ENCODE results near the gene RCAN2. TPM values are rescaled to one million over a fixed set of nuclear protein-coding genes. Genes with fewer than 3 reads are reported as not detected.

The RCAN2 gene
- total and polyA plus RNA-seq, 10 donors = 2.4 to 15.7 (median 7.2) TPM

DNA sequence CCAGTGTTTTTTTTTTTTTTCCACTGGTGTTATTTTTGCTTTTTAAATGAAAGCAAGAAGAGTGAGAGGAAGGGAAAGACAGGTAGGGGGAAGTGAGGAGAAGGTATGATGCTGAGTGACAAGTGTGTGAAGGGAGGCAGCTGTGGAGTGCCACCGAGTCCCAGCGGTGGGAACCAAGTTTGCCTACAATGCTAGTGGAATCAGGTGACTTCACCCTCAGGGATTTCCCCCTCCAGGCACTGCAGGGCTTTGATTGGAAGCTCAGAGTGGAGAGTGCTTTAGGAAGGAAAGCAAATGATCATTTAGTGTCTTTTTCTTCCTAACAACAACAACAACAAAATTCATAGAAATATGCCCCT lies 200.0 kb downstream of the RCAN2 start:
- no peaks in the 10 kb centered on the region for H3K27me3 ChIP-seq (replicated peaks in 1 of 7)
- no peak for TF ChIP-seq POLR2AphosphoS5 (IDR thresholded peaks at IDR 0.05)
- TF ChIP-seq POLR2A (IDR thresholded peaks at IDR 0.05) = no peak
- TF ChIP-seq, protein P1, sequence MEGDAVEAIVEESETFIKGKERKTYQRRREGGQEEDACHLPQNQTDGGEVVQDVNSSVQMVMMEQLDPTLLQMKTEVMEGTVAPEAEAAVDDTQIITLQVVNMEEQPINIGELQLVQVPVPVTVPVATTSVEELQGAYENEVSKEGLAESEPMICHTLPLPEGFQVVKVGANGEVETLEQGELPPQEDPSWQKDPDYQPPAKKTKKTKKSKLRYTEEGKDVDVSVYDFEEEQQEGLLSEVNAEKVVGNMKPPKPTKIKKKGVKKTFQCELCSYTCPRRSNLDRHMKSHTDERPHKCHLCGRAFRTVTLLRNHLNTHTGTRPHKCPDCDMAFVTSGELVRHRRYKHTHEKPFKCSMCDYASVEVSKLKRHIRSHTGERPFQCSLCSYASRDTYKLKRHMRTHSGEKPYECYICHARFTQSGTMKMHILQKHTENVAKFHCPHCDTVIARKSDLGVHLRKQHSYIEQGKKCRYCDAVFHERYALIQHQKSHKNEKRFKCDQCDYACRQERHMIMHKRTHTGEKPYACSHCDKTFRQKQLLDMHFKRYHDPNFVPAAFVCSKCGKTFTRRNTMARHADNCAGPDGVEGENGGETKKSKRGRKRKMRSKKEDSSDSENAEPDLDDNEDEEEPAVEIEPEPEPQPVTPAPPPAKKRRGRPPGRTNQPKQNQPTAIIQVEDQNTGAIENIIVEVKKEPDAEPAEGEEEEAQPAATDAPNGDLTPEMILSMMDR (IDR thresholded peaks at IDR 0.05 in 8 of 11, conservative IDR thresholded peaks at IDR 0.05 in 3 of 11) = no peak
- H3K4me1 ChIP-seq = peaks cover 0 to 4% (median 0%) of the 10 kb centered on the region in 6 donors
- no peaks in the 10 kb centered on the region for H3K36me3 ChIP-seq
- no peaks in the 10 kb centered on the region for H3K9me3 ChIP-seq
- no peak for DNase-seq
- intact Hi-C loops (cut with DNase I; ENCODE audit: low total_unique reads) = no loop called here
- H3K27ac ChIP-seq = no peak overlapping the region
- 26 to 43% (median 32%) methylated on average over 2 of the region's 2 CpGs for WGBS, 5 donors
- no peak overlapping the region for H3K4me3 ChIP-seq

DNA sequence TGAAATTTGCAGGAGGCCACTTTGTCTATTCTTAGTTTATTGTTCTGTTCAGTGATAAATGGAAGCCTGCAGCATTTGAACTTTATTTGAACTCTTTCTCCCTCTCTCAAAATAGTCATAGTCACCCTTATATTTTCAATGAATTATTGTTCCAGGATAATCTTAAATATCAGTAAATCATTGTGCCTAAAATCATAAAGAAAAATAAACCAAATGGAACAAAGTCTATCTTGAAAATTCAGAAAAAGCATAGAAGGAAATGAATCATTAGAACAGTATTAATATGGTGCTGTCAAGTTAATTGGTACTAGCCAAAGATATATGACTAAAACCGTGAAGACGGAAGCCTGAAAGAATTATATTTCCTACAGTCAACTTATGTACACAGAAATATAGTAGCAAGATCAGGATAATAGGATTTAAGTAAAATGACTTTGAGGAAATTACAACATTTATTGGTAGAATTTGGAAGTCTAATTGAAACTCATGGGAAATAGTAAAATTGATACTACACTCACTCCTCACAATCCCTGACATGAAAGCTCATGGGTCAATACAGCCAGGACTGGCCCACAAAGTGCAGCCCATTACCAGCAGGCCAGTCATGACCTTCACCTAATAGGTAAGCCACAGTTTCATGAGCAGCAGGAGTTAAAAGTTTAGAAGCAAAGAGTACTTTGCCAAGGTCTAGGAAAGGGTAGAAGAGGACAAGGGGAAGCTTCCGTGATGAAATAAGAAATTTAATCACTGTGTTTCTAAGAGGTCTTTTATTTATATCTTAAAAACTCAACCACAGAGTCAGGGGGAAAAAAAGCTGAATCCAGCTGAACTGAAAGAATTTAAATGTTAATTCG lies 200.6 kb downstream of the RCAN2 start:
- WGBS, 5 donors = 41 to 49% (median 48%) methylated on average over 4 of the region's 4 CpGs

DNA sequence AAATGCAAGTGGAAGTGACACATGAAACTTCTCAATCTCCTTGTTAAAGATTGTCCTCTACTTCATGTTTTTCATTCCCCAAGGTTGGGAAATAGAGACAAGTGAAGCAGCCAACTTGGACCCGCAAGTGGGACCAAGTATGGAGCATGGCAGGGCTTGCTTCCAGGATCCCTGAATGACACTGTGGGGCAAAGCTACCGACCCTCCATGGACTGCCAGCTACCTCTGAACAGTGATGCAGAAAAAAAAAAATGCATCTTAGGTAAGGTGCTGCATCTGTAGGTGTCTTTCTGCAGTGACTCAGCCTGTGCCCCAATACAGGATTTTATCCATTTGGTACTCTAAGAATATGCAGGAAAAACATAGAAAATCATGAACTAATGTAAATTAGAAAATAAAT lies 201.4 kb downstream of the RCAN2 start:
- no peak for DNase-seq
- H3K4me1 ChIP-seq = peaks cover 0 to 4% (median 0%) of the 10 kb centered on the region in 6 donors
- TF ChIP-seq, protein P1 (IDR thresholded peaks at IDR 0.05 in 8 of 11, conservative IDR thresholded peaks at IDR 0.05 in 3 of 11) = no peak
- TF ChIP-seq POLR2A (IDR thresholded peaks at IDR 0.05) (no peak), POLR2AphosphoS5 (IDR thresholded peaks at IDR 0.05) (no peak)
- no peaks in the 10 kb centered on the region for H3K36me3 ChIP-seq
- H3K27me3 ChIP-seq (replicated peaks in 1 of 7) = no peaks in the 10 kb centered on the region
- intact Hi-C loops (cut with DNase I; ENCODE audit: low total_unique reads) = no loop called here
- H3K9me3 ChIP-seq = no peaks in the 10 kb centered on the region
- no peak overlapping the region for H3K27ac ChIP-seq
- H3K4me3 ChIP-seq = no peak overlapping the region
- WGBS, 5 donors = 79 to 86% (median 82%) methylated on average over 2 of the region's 2 CpGs

More for the DNA sequence above, 200.6 kb downstream of the RCAN2 start:
- intact Hi-C loops (cut with DNase I; ENCODE audit: low total_unique reads) = no loop called here
- Histone ChIP-seq H3K9me3 (no peaks in the 10 kb centered on the region), H3K4me3 (no peak overlapping the region), H3K36me3 (no peaks in the 10 kb centered on the region), H3K27ac (no peak overlapping the region), H3K27me3 (replicated peaks in 1 of 7) (no peaks in the 10 kb centered on the region), H3K4me1 (peaks cover 0 to 4% (median 0%) of the 10 kb centered on the region in 6 donors)
- no peak for DNase-seq
- no peak for TF ChIP-seq POLR2AphosphoS5 (IDR thresholded peaks at IDR 0.05)
- no peak for TF ChIP-seq POLR2A (IDR thresholded peaks at IDR 0.05)
- TF ChIP-seq, protein P1 (IDR thresholded peaks at IDR 0.05 in 8 of 11, conservative IDR thresholded peaks at IDR 0.05 in 3 of 11) = no peak

DNA sequence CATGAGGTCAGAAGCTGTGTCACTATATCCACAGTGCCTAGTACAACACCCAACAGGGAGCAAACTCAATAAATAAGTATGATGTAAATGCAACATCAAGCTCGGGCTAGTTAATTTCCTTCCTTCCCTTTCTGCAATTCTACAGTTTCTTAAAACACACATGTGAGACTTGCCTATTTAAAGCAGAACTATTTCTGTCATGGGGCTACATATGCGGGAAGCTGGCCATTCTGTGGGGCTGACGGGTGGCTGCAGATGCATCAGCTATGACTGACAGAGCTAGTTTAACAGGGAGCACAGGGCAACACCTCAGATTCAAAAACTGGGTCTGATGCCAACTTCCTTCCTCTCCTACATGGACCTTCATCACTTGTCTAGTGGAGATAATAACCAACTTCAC lies 202.4 kb downstream of the RCAN2 start:
- Histone ChIP-seq H3K9me3 (no peaks in the 10 kb centered on the region), H3K27ac (no peak overlapping the region), H3K4me1 (peaks cover 0 to 4% (median 0%) of the 10 kb centered on the region in 6 donors), H3K4me3 (no peak overlapping the region), H3K27me3 (replicated peaks in 1 of 7) (no peaks in the 10 kb centered on the region), H3K36me3 (no peaks in the 10 kb centered on the region)
- DNase-seq = no peak
- 22 to 40% (median 35%) methylated on average over 3 of the region's 3 CpGs for WGBS, 5 donors
- TF ChIP-seq POLR2A (IDR thresholded peaks at IDR 0.05) (no peak), POLR2AphosphoS5 (IDR thresholded peaks at IDR 0.05) (no peak)
- TF ChIP-seq, protein P1 (IDR thresholded peaks at IDR 0.05 in 8 of 11, conservative IDR thresholded peaks at IDR 0.05 in 3 of 11) = no peak
- intact Hi-C loops (cut with DNase I; ENCODE audit: low total_unique reads) = no loop called here
